GM19438 (cell line): ENCODE data around the gene MEIKIN.
A peak's percentile ranks its signal among the peaks of the same experiment; 100 is the strongest.
"Not testable (repeated sequence)": the region's sequence is repeated elsewhere in the genome, so short reads cannot be mapped to it uniquely, and the experiment has no call there.

Source experiments
- ATAC-seq: cut with Tn5 transposase; IDR thresholded peaks from one replicate; pipeline ENCODE4 v1.9.1; 2021; ENCODE audit warnings: low read depth; ENCODE audit not compliant: unreplicated experiment

MEIKIN gene

GRCh38 chr5:131916481-131916880 lies 29.0 kb downstream of the MEIKIN start:
- ATAC-seq = no peak

GRCh38 chr5:131914472-131914871 lies 31.0 kb downstream of the MEIKIN start:
- no peak for ATAC-seq

DNA sequence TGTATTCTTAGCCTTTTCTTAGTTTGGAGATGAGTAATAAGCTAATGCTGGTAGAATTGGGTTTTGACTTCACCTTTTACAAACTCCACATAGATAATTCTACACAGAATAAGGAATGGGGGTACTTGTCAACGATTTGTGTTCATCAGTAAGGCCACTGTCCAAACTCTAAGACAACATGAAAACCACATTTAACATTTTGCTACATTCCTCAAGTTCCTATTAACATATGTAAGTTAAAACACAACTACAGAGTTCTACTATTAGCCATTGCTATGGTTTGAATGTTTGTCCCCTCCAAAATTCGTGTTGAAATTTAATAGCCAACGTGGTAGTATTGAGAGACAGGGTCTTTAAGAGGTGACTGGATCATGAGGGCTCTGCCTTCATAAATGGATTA lies 31.9 kb downstream of the MEIKIN start:
- ATAC-seq = no peak

DNA sequence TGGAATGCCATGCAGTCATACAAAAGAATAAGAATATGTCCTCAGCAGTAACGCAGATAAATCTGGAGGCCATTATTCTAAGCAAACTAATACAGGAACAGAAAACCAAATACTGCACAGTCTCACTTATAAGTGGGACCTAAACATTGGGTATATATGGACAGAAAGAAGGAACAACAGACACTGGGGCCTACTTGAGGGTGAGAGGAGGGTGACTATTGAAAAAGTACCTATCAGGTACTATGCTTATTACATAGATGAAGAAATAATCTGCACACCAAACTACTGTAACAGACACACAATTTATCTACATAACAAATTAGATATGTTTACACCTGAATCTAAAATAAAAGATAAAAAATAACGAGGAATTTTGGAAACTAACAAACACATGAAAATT lies 38.8 kb downstream of the MEIKIN start:
- no peak for ATAC-seq

DNA sequence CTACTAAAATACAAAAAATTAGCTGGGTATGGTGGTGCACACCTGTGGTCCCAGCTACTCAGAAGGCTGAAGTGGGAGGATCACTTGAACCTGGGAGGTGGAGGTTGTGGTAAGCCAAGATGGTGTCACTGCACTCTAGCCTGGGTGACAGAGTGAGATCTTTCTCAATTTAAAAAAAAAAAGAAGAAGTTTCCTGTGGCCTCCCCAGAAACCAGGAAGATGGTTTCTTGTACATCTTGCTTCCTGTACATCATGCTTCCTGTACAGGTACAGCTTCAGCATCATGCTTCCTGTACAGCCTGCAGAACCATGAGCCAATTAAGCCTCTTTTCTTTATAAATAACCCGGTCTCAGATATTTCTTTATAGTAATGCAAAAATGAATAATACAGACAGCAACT lies 43.2 kb downstream of the MEIKIN start:
- not testable (repeated sequence) for ATAC-seq

GRCh38 chr5:131899686-131900085 lies 45.8 kb downstream of the MEIKIN start:
- ATAC-seq = no peak

GRCh38 chr5:131883984-131884383 lies 61.5 kb downstream of the MEIKIN start:
- no peak for ATAC-seq

GRCh38 chr5:131879705-131880104 lies 65.8 kb downstream of the MEIKIN start:
- no peak for ATAC-seq

- ATAC-seq = no peak
Observed at GRCh38 chr5:131877873-131878272, 67.6 kb downstream of the MEIKIN start.

DNA sequence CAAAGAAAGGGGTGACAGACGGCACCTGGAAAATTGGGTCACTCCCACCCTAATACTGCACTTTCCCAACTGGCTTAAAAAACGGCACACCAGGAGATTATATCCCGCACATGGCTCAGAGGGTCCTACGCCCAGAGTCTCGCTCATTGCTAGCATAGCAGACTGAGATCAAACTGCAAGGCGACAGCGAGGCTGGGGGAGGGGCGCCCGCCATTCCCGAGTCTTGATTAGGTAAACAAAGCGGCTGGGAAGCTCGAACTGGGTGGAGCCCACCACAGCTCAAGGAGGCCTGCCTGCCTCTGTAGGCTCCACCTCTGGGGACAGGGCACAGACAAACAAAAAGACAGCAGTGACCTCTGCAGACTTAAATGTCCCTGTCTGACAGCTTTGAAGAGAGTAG lies 74.2 kb downstream of the MEIKIN start:
- not testable (repeated sequence) for ATAC-seq

GRCh38 chr5:131867524-131867923 lies 77.9 kb downstream of the MEIKIN start:
- no peak for ATAC-seq

GRCh38 chr5:131863700-131864099 lies 81.8 kb downstream of the MEIKIN start:
- ATAC-seq = no peak

GRCh38 chr5:131857388-131857787 lies 88.1 kb downstream of the MEIKIN start:
- ATAC-seq = no peak

DNA sequence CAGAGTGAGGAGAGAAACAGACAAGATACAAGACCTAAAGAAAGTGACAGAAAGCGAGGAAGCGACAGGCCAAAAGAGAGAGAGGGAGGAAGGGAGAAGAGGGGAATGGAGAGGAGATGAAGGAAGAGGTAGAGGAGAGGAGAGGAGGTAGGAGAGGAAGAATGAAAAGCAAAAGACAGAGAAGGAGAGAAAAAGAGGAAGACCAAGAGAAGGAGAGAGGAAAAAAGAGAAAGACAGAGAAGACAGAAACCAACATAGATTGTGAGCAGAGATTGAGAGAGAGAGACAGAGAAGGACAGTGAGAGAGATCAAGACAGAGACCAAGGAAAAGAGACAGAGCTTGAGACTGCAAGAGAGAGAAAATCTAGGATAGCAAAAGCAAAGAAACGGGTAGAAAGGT lies 90.0 kb downstream of the MEIKIN start:
- ATAC-seq = no peak

DNA sequence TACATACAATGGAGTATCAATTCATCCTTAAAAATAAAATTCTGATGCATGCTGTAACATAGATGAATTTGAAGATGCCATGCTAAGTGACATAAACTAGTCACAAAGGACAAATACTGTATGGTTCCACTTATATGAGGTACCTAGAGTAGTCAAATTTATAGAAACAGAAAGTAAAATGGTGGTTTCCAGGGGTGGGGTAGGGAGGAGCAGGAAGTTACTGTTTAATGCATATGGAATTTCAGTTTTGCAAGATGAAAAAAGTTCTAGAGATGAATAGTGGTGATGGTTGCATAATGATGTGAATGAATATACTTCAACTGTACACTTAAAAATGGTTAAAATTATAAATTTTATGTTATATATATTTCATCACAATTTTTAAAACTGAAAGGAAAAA lies 91.3 kb downstream of the MEIKIN start:
- ATAC-seq = no peak

DNA sequence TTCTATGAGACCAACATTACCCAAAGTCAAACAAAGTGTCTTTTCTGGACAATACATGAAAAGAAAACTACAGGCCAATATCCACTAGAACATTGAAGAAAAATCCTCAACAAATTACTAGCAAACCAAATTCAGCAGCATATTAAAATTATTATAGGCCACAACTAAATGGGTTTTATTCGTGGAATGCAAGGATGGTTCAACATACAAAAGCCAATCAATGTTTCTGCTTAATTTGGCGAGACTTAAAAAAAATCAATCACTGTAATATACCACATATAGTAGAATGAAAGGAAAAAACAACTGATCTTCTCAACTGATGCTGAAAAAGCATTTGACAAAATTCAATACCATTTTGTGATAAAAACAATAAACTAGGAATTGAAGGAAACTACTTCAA lies 96.8 kb downstream of the MEIKIN start:
- no peak for ATAC-seq

GRCh38 chr5:131846536-131846935 lies 98.9 kb downstream of the MEIKIN start:
- no peak for ATAC-seq

- no peak for ATAC-seq
Observed at GRCh38 chr5:131845828-131846227, 99.6 kb downstream of the MEIKIN start.

DNA sequence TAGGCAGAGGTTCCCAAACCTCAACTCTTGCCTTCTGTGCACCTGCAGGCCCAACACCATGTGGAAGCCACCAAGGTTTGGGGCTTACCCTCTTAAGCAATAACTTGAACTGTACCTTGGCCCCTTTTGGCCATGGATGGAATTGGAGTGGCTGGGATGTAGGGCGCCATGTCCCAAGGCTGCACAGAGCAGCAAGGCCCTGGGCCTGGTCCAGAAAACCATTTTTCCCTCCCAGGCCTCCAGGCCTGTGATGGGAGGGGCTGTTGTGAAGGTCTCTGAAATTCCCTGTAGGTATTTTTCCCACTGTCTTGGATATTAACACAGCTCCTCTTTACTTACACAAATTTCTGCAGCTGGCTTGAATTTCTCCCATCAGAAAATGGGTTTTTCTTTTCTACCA lies 102.5 kb downstream of the MEIKIN start:
- not testable (repeated sequence) for ATAC-seq

- not testable (repeated sequence) for ATAC-seq
Observed at GRCh38 chr5:131832702-131833101, 112.8 kb downstream of the MEIKIN start.

GRCh38 chr5:131825404-131826013 lies 120.0 kb downstream of the MEIKIN start:
- peak; percentile 96 for ATAC-seq

GRCh38 chr5:131824631-131825030 lies 120.8 kb downstream of the MEIKIN start:
- ATAC-seq = no peak

DNA sequence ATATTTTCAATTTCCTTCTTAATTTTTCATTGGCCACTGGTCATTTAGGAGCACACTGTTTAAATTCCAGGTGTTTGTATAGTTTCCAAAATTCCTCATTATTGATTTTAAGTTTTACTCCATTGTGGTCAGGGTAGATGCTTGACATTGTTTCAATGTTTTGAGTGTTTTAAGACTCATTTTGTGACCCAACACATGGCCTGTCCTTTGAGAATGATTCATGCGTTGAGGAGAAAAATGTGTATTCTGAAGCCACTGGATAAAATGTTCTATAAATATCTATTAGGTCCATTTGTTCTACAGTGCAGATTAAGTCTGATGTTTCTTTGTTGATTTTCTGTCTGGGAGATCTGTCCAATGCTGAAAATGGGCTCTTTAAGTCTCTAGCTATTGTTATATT lies 124.2 kb downstream of the MEIKIN start:
- ATAC-seq = no peak
